Left hindlimb (tissue), 1 donor: ENCODE data around the gene SH2D1B.

Experiments used
- DNase-seq: peaks from one replicate; pipeline ENCODE4 v3.0.0-alpha.2; 2018

The SH2D1B gene

GRCh38 chr1:162380061-162380846 lies 31.7 kb downstream of the SH2D1B start:
- no peak for DNase-seq

DNA sequence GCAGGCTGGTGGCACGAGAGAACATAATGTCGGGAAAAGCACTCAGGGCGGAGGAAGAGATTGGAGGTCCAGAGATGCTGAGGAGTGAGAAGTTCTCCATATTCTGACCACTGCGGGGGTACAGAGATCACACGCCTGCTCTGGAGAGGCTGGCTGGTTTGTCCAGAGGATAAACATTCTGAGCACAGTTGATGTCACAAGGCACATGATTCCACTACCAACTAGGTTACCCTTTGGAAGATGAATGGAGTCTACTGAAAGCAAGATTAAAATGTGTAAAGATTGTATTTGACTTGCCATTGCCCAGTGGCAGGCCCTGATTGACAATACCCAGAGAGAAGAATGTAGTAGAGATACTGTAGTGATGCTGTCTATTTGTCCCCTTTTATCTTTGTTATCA lies 35.2 kb downstream of the SH2D1B start, which contains the start of gene SPATA46:
Gene SPATA46 (minus strand): TSS at position 164 of the 400 bp plus-strand sequence. CDS start 64 bp downstream, at position 100.
- no peak for DNase-seq

- no peak for DNase-seq
Measured at GRCh38 chr1:162375463-162375862, 36.5 kb downstream of the SH2D1B start.

DNA sequence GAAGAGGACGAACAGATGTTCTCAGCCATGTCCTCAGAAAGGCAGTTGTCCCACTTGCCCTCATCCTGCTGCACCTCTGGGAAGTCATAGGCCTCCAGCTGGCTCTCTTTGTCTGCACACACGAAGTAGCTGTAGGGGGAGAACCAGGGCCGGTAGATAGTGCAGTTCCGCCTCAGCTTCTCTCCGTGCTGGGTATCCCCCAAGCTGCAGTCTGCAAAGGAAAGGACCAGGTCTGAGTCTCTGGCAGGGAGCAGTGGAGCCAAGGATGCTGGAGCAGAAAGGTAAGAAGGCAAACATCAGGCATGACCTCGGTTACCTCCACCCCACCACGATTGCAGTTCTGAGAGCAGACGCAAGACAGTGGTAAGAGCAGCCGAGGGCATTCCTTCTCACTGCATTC lies 37.5 kb downstream of the SH2D1B start:
- no peak for DNase-seq

DNA sequence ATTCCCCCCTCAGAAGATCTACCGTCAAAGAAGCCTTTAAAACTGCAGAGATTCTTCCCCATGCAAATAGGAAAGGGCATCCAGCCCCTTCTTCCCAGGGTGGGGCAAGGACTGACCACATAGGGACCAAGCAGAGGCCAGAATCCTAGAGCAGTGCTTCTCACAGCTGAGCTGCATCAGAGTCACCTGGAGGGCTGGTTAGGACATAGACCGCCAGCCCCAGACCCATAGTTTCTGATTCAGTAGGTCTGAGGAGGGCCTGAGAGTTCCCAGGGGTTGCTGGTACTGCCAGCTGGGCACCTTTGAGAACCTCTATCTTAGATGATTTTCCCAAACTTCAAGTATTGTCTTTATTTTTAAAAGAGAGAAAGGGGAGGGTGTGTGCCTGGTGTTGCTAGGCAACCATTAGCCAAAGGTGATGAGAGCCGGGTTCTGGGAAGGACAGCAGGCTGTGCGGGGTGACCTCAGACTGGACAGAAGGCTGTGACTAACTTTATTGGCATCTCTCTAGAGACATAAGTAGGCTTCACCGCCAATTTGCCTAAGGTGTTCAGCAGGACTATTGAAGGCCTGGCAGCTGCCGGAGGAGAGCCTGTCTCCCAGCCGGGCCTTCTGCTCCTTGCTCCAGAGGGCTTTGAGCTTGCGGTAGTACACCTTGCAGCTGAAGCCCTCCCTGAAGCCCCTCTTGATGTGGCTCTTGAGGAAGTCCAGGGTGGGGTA lies 38.2 kb downstream of the SH2D1B start:
- no peak for DNase-seq

- no peak for DNase-seq
Measured at GRCh38 chr1:162373072-162373427, 38.9 kb downstream of the SH2D1B start.

GRCh38 chr1:162372159-162373071 lies 39.5 kb downstream of the SH2D1B start:
- DNase-seq = no peak

GRCh38 chr1:162371611-162372010 lies 40.3 kb downstream of the SH2D1B start:
- DNase-seq = no peak

- DNase-seq = no peak
Measured at GRCh38 chr1:162370721-162371120, 41.2 kb downstream of the SH2D1B start.

DNA sequence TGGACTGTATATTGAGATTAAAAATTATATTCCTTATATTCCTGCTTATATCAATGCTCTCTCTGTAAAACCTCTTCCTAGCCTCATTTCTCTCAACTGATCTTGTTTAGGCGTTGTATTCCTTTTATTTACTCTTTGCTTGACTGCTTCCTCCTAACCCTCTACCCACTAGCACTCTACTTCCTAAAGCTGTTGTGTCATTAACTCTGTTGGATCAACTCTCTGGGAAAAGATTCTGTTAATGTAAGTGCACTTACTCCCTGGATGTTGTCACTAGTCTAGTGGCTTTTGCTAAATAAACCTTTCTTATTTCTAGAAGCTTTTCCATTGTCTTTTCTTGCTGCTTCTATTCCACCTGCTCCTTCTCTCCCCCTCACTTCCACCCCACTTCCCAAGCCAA lies 41.8 kb downstream of the SH2D1B start:
- DNase-seq = no peak

DNA sequence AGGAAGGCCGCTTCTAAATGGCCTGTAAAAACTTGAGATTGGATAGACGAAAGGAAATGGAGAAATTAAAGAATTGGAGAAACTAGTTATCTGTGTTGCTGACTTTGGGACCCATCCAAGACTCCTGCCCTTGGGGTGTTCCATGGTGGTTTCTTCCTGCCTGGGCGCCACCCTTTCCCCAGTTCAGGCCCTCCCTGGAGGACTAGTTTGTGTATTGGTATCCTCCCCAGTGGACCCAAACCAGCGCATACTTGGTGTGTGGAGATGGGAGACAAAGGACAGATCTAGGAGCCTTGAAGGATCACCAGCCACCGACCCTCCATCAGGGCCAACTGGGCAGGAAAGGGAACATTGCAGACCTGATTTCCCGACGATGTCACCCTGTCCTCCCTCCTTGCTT lies 42.4 kb downstream of the SH2D1B start:
- no peak for DNase-seq

DNA sequence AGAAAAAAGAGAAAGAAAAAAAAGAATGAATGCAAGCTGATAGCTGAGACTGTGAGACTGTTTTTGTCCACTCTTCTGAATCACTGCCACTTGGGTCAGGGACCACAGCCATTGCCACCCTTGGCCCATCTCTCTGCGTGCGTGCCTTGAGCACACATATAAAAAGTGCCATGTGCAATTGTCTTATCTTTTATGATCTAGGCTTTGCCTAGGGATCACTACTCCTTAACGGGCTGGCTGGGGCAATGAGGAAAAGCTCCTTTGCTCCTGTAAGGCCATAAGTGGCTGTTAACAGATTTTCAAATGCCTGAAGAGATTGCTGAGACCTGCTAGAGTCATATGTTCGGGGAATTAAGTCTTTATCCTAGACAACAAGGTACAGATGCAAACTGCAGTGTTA lies 43.5 kb downstream of the SH2D1B start:
- DNase-seq = no peak

DNA sequence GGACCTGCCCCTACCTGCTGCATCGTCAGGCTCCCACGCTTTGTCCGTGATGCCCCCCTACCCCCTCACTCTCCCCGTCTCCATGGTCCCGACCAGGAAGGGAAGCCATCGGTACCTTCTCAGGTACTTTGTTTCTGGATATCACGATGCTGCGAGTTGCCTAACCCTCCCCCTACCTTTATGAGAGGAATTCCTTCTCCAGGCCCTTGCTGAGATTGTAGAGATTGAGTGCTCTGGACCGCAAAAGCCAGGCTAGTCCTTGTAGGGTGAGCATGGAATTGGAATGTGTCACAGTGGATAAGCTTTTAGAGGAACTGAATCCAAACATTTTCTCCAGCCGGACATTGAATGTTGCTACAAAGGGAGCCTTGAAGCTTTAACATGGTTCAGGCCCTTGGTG lies 44.2 kb downstream of the SH2D1B start:
- DNase-seq = no peak

DNA sequence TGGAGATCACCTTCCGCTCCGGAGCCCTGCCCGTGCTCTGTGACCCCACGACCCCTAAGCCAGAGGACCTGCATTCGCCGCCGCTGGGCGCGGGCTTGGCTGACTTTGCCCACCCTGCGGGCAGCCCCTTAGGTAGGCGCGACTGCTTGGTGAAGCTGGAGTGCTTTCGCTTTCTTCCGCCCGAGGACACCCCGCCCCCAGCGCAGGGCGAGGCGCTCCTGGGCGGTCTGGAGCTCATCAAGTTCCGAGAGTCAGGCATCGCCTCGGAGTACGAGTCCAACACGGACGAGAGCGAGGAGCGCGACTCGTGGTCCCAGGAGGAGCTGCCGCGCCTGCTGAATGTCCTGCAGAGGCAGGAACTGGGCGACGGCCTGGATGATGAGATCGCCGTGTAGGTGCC lies 44.9 kb downstream of the SH2D1B start:
- DNase-seq = no peak

- no peak for DNase-seq
Measured at GRCh38 chr1:162366671-162367070, 45.3 kb downstream of the SH2D1B start.

GRCh38 chr1:162366149-162366548 lies 45.8 kb downstream of the SH2D1B start:
- DNase-seq = no peak

DNA sequence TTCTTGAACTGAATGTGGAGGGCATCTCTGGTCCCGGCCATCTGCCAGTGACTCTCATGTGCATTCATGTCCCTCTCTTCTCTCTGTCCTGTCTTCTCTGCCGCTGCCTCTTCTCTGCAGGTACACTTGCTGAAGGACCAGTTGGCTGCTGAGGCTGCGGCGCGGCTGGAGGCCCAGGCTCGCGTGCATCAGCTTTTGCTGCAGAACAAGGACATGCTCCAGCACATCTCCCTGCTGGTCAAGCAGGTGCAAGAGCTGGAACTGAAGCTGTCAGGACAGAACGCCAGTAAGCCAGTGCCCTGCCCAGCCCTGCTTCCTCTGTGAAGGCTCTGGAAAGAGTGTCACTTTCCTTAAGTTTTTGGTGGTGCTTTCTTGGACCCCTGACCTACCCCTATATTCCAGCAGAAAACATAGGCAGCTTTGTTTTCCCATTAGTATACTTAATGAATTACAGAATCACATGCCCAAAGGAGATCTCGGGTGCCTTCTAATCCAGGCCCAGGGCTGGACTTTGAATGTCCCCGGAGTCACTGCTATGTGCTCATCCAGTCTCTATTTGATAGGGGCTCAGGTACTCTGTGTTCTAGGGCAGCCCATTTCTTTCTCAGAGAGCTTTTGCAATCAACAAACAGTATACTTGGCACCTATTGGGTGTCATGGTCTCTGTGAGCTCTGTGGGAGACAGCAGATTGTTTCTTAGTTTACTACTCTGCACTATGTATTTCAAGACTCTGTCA lies 46.5 kb downstream of the SH2D1B start:
- DNase-seq = no peak

DNA sequence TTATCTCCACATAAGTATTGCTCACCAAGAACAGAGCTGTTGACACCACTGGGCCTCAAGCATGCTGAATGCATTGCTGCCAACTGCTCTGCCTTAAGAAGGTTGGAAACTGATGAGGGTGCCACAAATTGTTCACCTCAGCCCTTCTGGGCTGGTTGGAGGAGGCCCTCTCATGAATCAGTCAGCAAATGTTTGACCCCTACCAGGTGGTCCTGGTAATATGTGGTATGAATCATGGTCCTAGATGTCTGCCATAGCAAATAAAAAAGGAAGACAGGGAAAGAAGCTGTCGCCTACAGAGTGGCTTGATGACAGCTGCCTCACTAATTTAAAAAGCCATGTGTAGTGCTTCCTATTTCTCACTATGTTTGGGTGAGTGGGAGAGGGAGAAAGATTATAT lies 47.4 kb downstream of the SH2D1B start:
- no peak for DNase-seq

GRCh38 chr1:162363823-162364222 lies 48.1 kb downstream of the SH2D1B start:
- DNase-seq = no peak

- DNase-seq = no peak
Measured at GRCh38 chr1:162361349-162361748, 50.6 kb downstream of the SH2D1B start.

DNA sequence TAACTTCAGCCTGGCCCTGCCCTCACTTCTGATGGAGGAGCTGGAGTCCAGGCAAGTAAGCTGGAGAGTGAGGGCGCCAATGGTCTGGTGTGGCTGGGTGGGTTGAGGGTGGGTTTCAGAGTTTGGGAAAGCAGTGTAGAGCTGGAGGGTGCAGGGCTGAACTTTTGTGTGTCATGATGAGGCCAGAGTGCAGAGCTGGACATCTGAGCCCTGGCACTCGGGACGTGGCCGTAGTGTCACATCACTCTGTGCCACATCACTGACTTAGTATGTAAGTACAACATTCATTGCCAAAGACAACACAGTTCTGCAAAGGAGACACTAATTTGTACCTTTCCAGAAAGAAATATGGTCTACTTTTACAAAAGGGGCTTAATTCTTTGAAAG lies 51.1 kb downstream of the SH2D1B start:
- no peak for DNase-seq

DNA sequence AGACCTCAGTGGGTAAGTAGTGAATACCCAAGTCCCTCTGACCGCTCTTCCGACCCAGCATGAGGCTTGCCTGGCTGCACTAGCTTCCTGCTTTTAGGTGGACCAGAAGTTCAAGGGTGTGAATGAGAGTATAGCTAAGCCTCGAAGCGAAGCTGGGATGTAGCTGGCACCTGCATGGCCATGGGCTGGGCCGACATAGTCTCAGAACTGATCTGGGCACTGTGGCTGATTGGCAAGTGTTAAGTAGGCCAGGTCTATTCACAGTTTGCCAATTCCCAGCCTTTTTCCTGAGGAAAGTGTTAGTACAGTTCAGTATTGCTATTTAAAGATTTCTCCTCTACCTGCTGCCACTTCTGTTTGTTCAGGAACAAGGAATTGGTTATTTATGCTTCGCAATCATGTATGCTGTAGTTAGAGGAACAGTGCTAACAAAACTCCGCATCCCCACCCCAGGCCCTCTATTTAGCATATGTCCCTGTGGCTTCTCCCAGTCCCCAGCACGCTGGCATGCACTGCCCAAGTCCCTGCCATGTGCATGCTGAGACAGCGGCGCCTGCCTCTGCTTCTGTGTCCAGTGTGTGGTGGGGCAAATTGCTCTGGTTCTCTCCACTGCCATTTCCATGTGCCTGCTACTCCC lies 51.6 kb downstream of the SH2D1B start:
- DNase-seq = no peak
